Renal pelvis (tissue), 4 donors: ENCODE data around the gene THADA. TPM values are rescaled to one million over a fixed set of nuclear protein-coding genes. Genes with fewer than 3 reads are reported as not detected.
"Not testable (repeated sequence)": the region's sequence is repeated elsewhere in the genome, so short reads cannot be mapped to it uniquely, and the experiment has no call there.

Source experiments
- DNase-seq: peaks from one replicate; pipeline ENCODE4 v3.0.0-alpha.2; 2013
- polyA plus RNA-seq, 3 donors: library from polyadenylated mRNA; unstranded; fragments of 120-200 nt; gene quantifications; one replicate each; pipeline ENCODE4 v1.2.1, GENCODE V29; 2013; ENCODE audit not compliant: insufficient read length in 3 of 3

The THADA gene
- polyA plus RNA-seq, 3 donors = 32.4 to 42.0 (median 39.2) TPM

- DNase-seq = not testable (repeated sequence)
These were observed 149.1 kb downstream of the THADA start for GRCh38 chr2:43446755-43447154.

- no peak for DNase-seq
These were observed 150.1 kb downstream of the THADA start for GRCh38 chr2:43445781-43446180.

GRCh38 chr2:43444989-43445645 is 150.7 kb downstream of the THADA start:
- no peak for DNase-seq

GRCh38 chr2:43443282-43443681 is 152.6 kb downstream of the THADA start:
- DNase-seq = no peak

GRCh38 chr2:43441195-43441594 is 154.6 kb downstream of the THADA start:
- no peak for DNase-seq

- DNase-seq = no peak
These were observed 156.8 kb downstream of the THADA start for GRCh38 chr2:43438858-43439655.

GRCh38 chr2:43438342-43438741 is 157.5 kb downstream of the THADA start:
- DNase-seq = no peak

- no peak for DNase-seq
These were observed 158.5 kb downstream of the THADA start for GRCh38 chr2:43437363-43437762.

GRCh38 chr2:43436431-43436830 is 159.4 kb downstream of the THADA start:
- DNase-seq = no peak

- no peak for DNase-seq
These were observed 160.1 kb downstream of the THADA start for GRCh38 chr2:43435746-43436145.

- DNase-seq = no peak
These were observed 165.3 kb downstream of the THADA start for GRCh38 chr2:43430489-43430888.

- no peak for DNase-seq
These were observed 166.5 kb downstream of the THADA start for GRCh38 chr2:43429369-43429768.

- DNase-seq = no peak
These were observed 168.8 kb downstream of the THADA start for GRCh38 chr2:43427032-43427424.

- DNase-seq = no peak
These were observed 169.4 kb downstream of the THADA start for GRCh38 chr2:43426305-43427031.

GRCh38 chr2:43425659-43426058 is 170.2 kb downstream of the THADA start:
- no peak for DNase-seq

GRCh38 chr2:43424262-43425207 is 171.3 kb downstream of the THADA start:
- no peak for DNase-seq

GRCh38 chr2:43423941-43424261 is 171.9 kb downstream of the THADA start:
- no peak for DNase-seq

GRCh38 chr2:43421194-43421593 is 174.6 kb downstream of the THADA start:
- no peak for DNase-seq

GRCh38 chr2:43420389-43420801 is 175.4 kb downstream of the THADA start:
- DNase-seq = no peak

- DNase-seq = no peak
These were observed 176.0 kb downstream of the THADA start for GRCh38 chr2:43419876-43420275.

- no peak for DNase-seq
These were observed 176.6 kb downstream of the THADA start for GRCh38 chr2:43419243-43419642.

- DNase-seq = no peak
These were observed 177.2 kb downstream of the THADA start for GRCh38 chr2:43418680-43419079.
